Measurements from ENCODE around the gene EP400.

The EP400 gene

GRCh38 chr12:131919051-131919347 lies 30.7 kb upstream of the EP400 start:
- H3K36me3 ChIP-seq (ENCODE audit: insufficient read depth, low read length), result no peaks in the 10 kb centered on the region

GRCh38 chr12:131919366-131920156 lies 30.2 kb upstream of the EP400 start:
- no peaks in the 10 kb centered on the region for H4K20me1 ChIP-seq (ENCODE audit: insufficient read depth, low read length)
- H3K4me1 ChIP-seq (ENCODE audit: insufficient read depth, low read length, severe bottlenecking), result peaks cover 13% of the 10 kb centered on the region
- H3K27me3 ChIP-seq (ENCODE audit: insufficient read depth, low read length), result 0 out of 2 replicates have a peak, but pooled peaks cover 5% of the 10 kb centered on the region
- H3K4me3 ChIP-seq (ENCODE audit: low read depth, low read length, poor library complexity, severe bottlenecking), result no peak overlapping the region
- H3K36me3 ChIP-seq (ENCODE audit: insufficient read depth, low read length), result no peaks in the 10 kb centered on the region
- H3F3A ChIP-seq (ENCODE audit: insufficient read depth, low read length), result no peaks in the 10 kb centered on the region
- no peak overlapping the region for H3K4me2 ChIP-seq (ENCODE audit: low read length)
- no peaks in the 10 kb centered on the region for H3K9me2 ChIP-seq (ENCODE audit: low read depth, low read length)
- H3K9ac ChIP-seq (ENCODE audit: low read length), result no peak overlapping the region
- H3K9me3 ChIP-seq (ENCODE audit: low read length), result no peaks in the 10 kb centered on the region
- H3K79me2 ChIP-seq (ENCODE audit: insufficient read depth, low read length), result no peaks in the 10 kb centered on the region
- no peak overlapping the region for H2AFZ ChIP-seq (ENCODE audit: low read length)
- H3K27ac ChIP-seq (ENCODE audit: low read depth, low read length, poor library complexity, severe bottlenecking), result no peak overlapping the region
- TF ChIP-seq EZH2 (IDR thresholded peaks at IDR 0.05; ENCODE audit: borderline replicate concordance, low read length), result no peak
- no peak for TF ChIP-seq CTCF (IDR thresholded peaks at IDR 0.05; ENCODE audit: low read length)

More at GRCh38 chr12:131919051-131919347, 30.7 kb upstream of the EP400 start:
- H3K27ac ChIP-seq (ENCODE audit: low read depth, low read length, poor library complexity, severe bottlenecking), result no peak overlapping the region
- H3K9me3 ChIP-seq (ENCODE audit: low read length), result no peaks in the 10 kb centered on the region
- H3K4me1 ChIP-seq (ENCODE audit: insufficient read depth, low read length, severe bottlenecking), result peaks cover 12% of the 10 kb centered on the region
- no peaks in the 10 kb centered on the region for H3K79me2 ChIP-seq (ENCODE audit: insufficient read depth, low read length)
- H3K9ac ChIP-seq (ENCODE audit: low read length), result no peak overlapping the region
- H3K4me2 ChIP-seq (ENCODE audit: low read length), result no peak overlapping the region
- H2AFZ ChIP-seq (ENCODE audit: low read length), result no peak overlapping the region
- no peaks in the 10 kb centered on the region for H3F3A ChIP-seq (ENCODE audit: insufficient read depth, low read length)
- H3K4me3 ChIP-seq (ENCODE audit: low read depth, low read length, poor library complexity, severe bottlenecking), result no peak overlapping the region
- 0 out of 2 replicates have a peak, but pooled peaks cover 5% of the 10 kb centered on the region for H3K27me3 ChIP-seq (ENCODE audit: insufficient read depth, low read length)
- no peaks in the 10 kb centered on the region for H3K9me2 ChIP-seq (ENCODE audit: low read depth, low read length)
- TF ChIP-seq CTCF (IDR thresholded peaks at IDR 0.05; ENCODE audit: low read length) (no peak), EZH2 (IDR thresholded peaks at IDR 0.05; ENCODE audit: borderline replicate concordance, low read length) (no peak)
- H4K20me1 ChIP-seq (ENCODE audit: insufficient read depth, low read length), result no peaks in the 10 kb centered on the region

GRCh38 chr12:131920157-131920508 lies 29.6 kb upstream of the EP400 start:
- Histone ChIP-seq H3K36me3 (ENCODE audit: insufficient read depth, low read length) (no peaks in the 10 kb centered on the region), H3K27ac (ENCODE audit: low read depth, low read length, poor library complexity, severe bottlenecking) (no peak overlapping the region)

More at GRCh38 chr12:131920157-131920508, 29.6 kb upstream of the EP400 start:
- no peaks in the 10 kb centered on the region for H4K20me1 ChIP-seq (ENCODE audit: insufficient read depth, low read length)
- no peak overlapping the region for H3K4me2 ChIP-seq (ENCODE audit: low read length)
- H3K9ac ChIP-seq (ENCODE audit: low read length), result no peak overlapping the region
- no peak for TF ChIP-seq EZH2 (IDR thresholded peaks at IDR 0.05; ENCODE audit: borderline replicate concordance, low read length)
- TF ChIP-seq CTCF (IDR thresholded peaks at IDR 0.05; ENCODE audit: low read length), result no peak
- no peaks in the 10 kb centered on the region for H3K79me2 ChIP-seq (ENCODE audit: insufficient read depth, low read length)
- peaks cover 18% of the 10 kb centered on the region for H3K4me1 ChIP-seq (ENCODE audit: insufficient read depth, low read length, severe bottlenecking)
- H3F3A ChIP-seq (ENCODE audit: insufficient read depth, low read length), result no peaks in the 10 kb centered on the region
- no peak overlapping the region for H3K4me3 ChIP-seq (ENCODE audit: low read depth, low read length, poor library complexity, severe bottlenecking)
- H3K9me3 ChIP-seq (ENCODE audit: low read length), result no peaks in the 10 kb centered on the region
- 0 out of 2 replicates have a peak, but pooled peaks cover 5% of the 10 kb centered on the region for H3K27me3 ChIP-seq (ENCODE audit: insufficient read depth, low read length)
- no peak overlapping the region for H2AFZ ChIP-seq (ENCODE audit: low read length)
- H3K9me2 ChIP-seq (ENCODE audit: low read depth, low read length), result no peaks in the 10 kb centered on the region
